Esophagus muscularis mucosa (tissue), 4 donors: ENCODE data around the gene NBPF20.
"Not testable (repeated sequence)": the region's sequence is repeated elsewhere in the genome, so short reads cannot be mapped to it uniquely, and the experiment has no call there.

Experiments used
- EP300 ChIP-seq: sonication (generic); formaldehyde crosslinking; IDR thresholded peaks from one replicate; pipeline ENCODE4 v1.6.1; 2017; ENCODE audit warnings: antibody characterized with exemption
- POLR2AphosphoS5 ChIP-seq, 2 donors: sonication (generic); formaldehyde crosslinking; IDR thresholded peaks; one replicate each; pipeline ENCODE4 v1.6.1; 2017; ENCODE audit warnings: antibody characterized with exemption in 2 of 2
- TF ChIP-seq, protein P1 (sequence below), 3 experiments: fragments of 200-600 bp in 2 of 3; fragments of 450-650 bp in 1 of 3; sonication (generic) in 2 of 3; IDR thresholded peaks; one replicate each; pipeline ENCODE4 v1.5.1; 2017 to 2019; ENCODE audit warnings: antibody characterized with exemption in 3 of 3, mild to moderate bottlenecking in 2 of 3, moderate library complexity in 1 of 3

DNA sequence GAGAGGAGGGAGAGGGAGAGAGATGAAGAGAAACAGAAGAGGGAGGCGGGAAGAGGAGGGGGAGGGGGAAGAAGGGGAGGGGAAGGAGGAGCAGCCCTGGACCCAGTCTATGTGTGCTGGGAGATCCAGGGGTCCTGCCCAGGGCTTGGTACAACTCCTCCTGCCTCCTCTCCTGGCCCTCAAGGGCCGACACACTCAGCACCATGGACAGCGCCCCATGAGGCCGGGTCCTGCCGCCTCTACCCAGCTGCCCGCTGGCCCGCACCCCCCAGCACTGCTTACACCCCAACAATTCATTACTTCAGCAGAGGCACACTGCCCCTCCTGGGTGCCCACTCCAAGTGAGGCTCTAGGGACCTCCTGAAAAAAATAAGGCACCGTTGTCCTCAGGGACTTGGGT is 26.5 kb upstream of the NBPF20 start:
- TF ChIP-seq, protein P1, sequence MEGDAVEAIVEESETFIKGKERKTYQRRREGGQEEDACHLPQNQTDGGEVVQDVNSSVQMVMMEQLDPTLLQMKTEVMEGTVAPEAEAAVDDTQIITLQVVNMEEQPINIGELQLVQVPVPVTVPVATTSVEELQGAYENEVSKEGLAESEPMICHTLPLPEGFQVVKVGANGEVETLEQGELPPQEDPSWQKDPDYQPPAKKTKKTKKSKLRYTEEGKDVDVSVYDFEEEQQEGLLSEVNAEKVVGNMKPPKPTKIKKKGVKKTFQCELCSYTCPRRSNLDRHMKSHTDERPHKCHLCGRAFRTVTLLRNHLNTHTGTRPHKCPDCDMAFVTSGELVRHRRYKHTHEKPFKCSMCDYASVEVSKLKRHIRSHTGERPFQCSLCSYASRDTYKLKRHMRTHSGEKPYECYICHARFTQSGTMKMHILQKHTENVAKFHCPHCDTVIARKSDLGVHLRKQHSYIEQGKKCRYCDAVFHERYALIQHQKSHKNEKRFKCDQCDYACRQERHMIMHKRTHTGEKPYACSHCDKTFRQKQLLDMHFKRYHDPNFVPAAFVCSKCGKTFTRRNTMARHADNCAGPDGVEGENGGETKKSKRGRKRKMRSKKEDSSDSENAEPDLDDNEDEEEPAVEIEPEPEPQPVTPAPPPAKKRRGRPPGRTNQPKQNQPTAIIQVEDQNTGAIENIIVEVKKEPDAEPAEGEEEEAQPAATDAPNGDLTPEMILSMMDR (IDR thresholded peaks at IDR 0.05): not testable (repeated sequence)
- not testable (repeated sequence) for TF ChIP-seq POLR2AphosphoS5 (IDR thresholded peaks at IDR 0.05); EP300
